HepG2 (cell line): ENCODE results near the gene CROCC. TPM values are rescaled to one million over a fixed set of nuclear protein-coding genes. Genes with fewer than 3 reads are reported as not detected.

Source experiments
- ATAC-seq: fragments of 200-7000 bp; cut with Tn5 transposase; 3 replicates; pipeline ENCODE4 v1.9.1; 2020; ENCODE audit warnings: mild to moderate bottlenecking, moderate library complexity
- BruUV-seq: library from RNA; stranded (reverse); fragments of 400-500 nt; replicated peaks from 2 replicates; lab custom pipeline; 2021; lab: Mats Ljungman, UMichigan
- CTCF ChIA-PET: fragments of 300-600 bp; formaldehyde crosslinking; extraction: SDS; loops from one replicate; lab custom pipeline; 2021; ENCODE audit warnings: low total read pairs, inconsistent platforms, low intra/inter-chr PET ratio; lab: Yijun Ruan, JAX
- POLR2A ChIA-PET: fragments of 350-600 bp; sonication (Branson Sonifier 250); formaldehyde crosslinking; loops from one replicate; lab custom pipeline; 2020; ENCODE audit warnings: antibody characterized with exemption, inconsistent platforms; lab: Yijun Ruan, JAX
- DNase-seq: peaks from one replicate; pipeline ENCODE4 v3.0.0-alpha.2; 2015; ENCODE audit warnings: low spot score
- FAIRE-seq: peaks from 3 replicates; lab custom pipeline; 2011; peaks lifted over from hg19 to GRCh38; lab: Jason Lieb, UNC
- H2AFZ ChIP-seq: one replicate; pipeline ENCODE4 v1.6.1; 2011; ENCODE audit warnings: low read length, inconsistent platforms
- H3K27ac ChIP-seq: fragments of 300-600 bp; 3 replicates; pipeline ENCODE4 v1.8.0; 2011; ENCODE audit warnings: mixed run types, mild to moderate bottlenecking, mixed read lengths, low read length, inconsistent platforms; ENCODE audit not compliant: insufficient read depth; ENCODE audit errors: extremely low read length
- H3K27me3 ChIP-seq, 2 experiments: fragments of 200-600 bp in 1 of 2; 2 replicates in 1 of 2; 3 replicates in 1 of 2; pipeline versions ENCODE4 v1.6.0 to v1.8.0; 2011; ENCODE audit warnings: low read length in 2 of 2, mild to moderate bottlenecking in 2 of 2, moderate library complexity in 2 of 2, inconsistent platforms in 1 of 2; ENCODE audit not compliant: insufficient read depth in 2 of 2, control insufficient read depth in 1 of 2
- H3K36me3 ChIP-seq, 2 experiments: fragments of 200-600 bp in 1 of 2; replicated peaks in 1 of 2; 2 replicates in 1 of 2; 3 replicates in 1 of 2; pipeline versions ENCODE4 v1.5.1 to v1.8.0; 2011; ENCODE audit warnings: low read length in 2 of 2, inconsistent platforms in 1 of 2; ENCODE audit not compliant: insufficient read depth in 2 of 2, control insufficient read depth in 1 of 2
- H3K4me1 ChIP-seq: 2 replicates; pipeline ENCODE4 v1.5.1; 2012; ENCODE audit warnings: low read length, inconsistent platforms; ENCODE audit not compliant: insufficient read depth
- H3K4me2 ChIP-seq: 2 replicates; pipeline ENCODE4 v1.6.0; 2011; ENCODE audit warnings: low read depth, low read length, inconsistent platforms
- H3K4me3 ChIP-seq, 3 experiments: fragments of 200-600 bp in 1 of 3; sonication (generic), shearing (Covaris generic) in 1 of 3; replicated peaks in 1 of 3; 2 replicates each; pipeline ENCODE4 v1.5.1; 2011 to 2016; ENCODE audit warnings: low read length in 3 of 3, inconsistent platforms in 2 of 3, low read depth in 2 of 3, mild to moderate bottlenecking in 2 of 3, control low read depth in 1 of 3, mixed read lengths in 1 of 3; ENCODE audit not compliant: insufficient read depth in 1 of 3
- H3K79me2 ChIP-seq: one replicate; pipeline ENCODE4 v1.6.1; 2011; ENCODE audit warnings: low read length, inconsistent platforms; ENCODE audit not compliant: insufficient read depth
- H3K9ac ChIP-seq: 2 replicates; pipeline ENCODE4 v1.6.0; 2011; ENCODE audit warnings: mild to moderate bottlenecking, low read depth, low read length, inconsistent platforms; ENCODE audit not compliant: insufficient read depth
- H3K9me3 ChIP-seq: 2 replicates; pipeline ENCODE4 v1.5.1; 2012; ENCODE audit warnings: mild to moderate bottlenecking, low read length
- H4K20me1 ChIP-seq: 2 replicates; pipeline ENCODE4 v1.6.0; 2011; ENCODE audit warnings: inconsistent platforms, mild to moderate bottlenecking, low read length, moderate library complexity; ENCODE audit not compliant: insufficient read depth
- ETS1 ChIP-seq: sonication (generic); formaldehyde crosslinking; IDR thresholded peaks from 2 replicates; pipeline ENCODE4 v1.4.0; 2020; ENCODE audit warnings: missing genetic modification reagents
- HDAC2 ChIP-seq: sonication (generic); formaldehyde crosslinking; IDR thresholded peaks from 2 replicates; pipeline ENCODE4 v1.4.0; 2020; ENCODE audit warnings: missing genetic modification reagents
- JDP2 ChIP-seq: sonication (generic); formaldehyde crosslinking; IDR thresholded peaks from 2 replicates; pipeline ENCODE4 v1.8.1; 2022; ENCODE audit warnings: missing genetic modification reagents, borderline replicate concordance
- ZNF121 ChIP-seq: sonication (generic); formaldehyde crosslinking; IDR thresholded peaks from 2 replicates; pipeline ENCODE4 v1.5.0; 2020; ENCODE audit warnings: mild to moderate bottlenecking, missing genetic modification reagents
- WGBS: methylation state at CpG from one replicate; pipeline ENCODE4 v1.1.6; 2017; ENCODE audit warnings: low lambda C conversion rate; 5-methylcytosine and 5-hydroxymethylcytosine counted together
- in situ Hi-C: cut with HindIII; loops from 2 replicates; pipeline ENCODE4 v1.10.0; 2017; ENCODE audit warnings: low pct_unique_long_range_greater_than_20kb; ENCODE audit not compliant: extremely low pct_ligation_motif_present
- intact Hi-C: fragments of 100-400 bp; cut with micrococcal nuclease; formaldehyde crosslinking; loops from one replicate; pipeline ENCODE4 v1.10.0; 2022; ENCODE audit not compliant: unreplicated experiment
- polyA plus RNA-seq, 8 experiments: library from polyadenylated mRNA; depleted of rRNA in 3 of 8; stranded (reverse) in 7 of 8; unstranded in 1 of 8; fragments of >200 nt; fragmentation: Illumina TruSeq in 4 of 8; extraction: Trizol in 4 of 8; gene quantifications; 2 replicates each; pipeline versions ENCODE4 v1.2.1 to v1.2.3, GENCODE V29; 2011 to 2016; ENCODE audit warnings: low read depth in 4 of 8, missing spikeins in 1 of 8, mixed read lengths in 1 of 8; ENCODE audit not compliant: insufficient read depth in 1 of 8
- total RNA-seq, 5 experiments: library from RNA; depleted of rRNA; stranded (reverse); fragments of >200 nt; fragmentation: Illumina TruSeq; extraction: Trizol; gene quantifications; 2 replicates each; pipeline ENCODE4 v1.2.3, GENCODE V29; 2016; ENCODE audit warnings: low read depth in 1 of 5
- TF ChIP-seq, protein P1 (sequence below): IDR thresholded peaks from 2 replicates; pipeline ENCODE4 v1.6.1; 2016; ENCODE audit warnings: missing compliant biosample characterization, missing genetic modification reagents, borderline replicate concordance

CROCC gene
- total and polyA plus RNA-seq, 2 of the 13 experiments (the other 11 are each of a cell fraction or from before 2014, with no cell fraction given) = 7.8 to 15.5 TPM

GRCh38 chr1:16927256-16927655 is 5.5 kb downstream of the CROCC start:
- CTCF ChIA-PET = no interaction called here
- no peaks in the 10 kb centered on the region for H3K36me3 ChIP-seq
- no peak overlapping the region for H3K9ac ChIP-seq
- H3K79me2 ChIP-seq = no peaks in the 10 kb centered on the region
- DNase-seq = no peak
- in situ Hi-C loops = no loop called here
- no peak overlapping the region for H2AFZ ChIP-seq
- H3K27ac ChIP-seq = no peak overlapping the region
- no peak overlapping the region for H3K4me2 ChIP-seq
- no peaks in the 10 kb centered on the region for H4K20me1 ChIP-seq
- BruUV-seq = no TSS peak
- no peaks in the 10 kb centered on the region; a peak in 1 of 5 replicates for H3K27me3 ChIP-seq
- H3K4me1 ChIP-seq = no peaks in the 10 kb centered on the region
- TF ChIP-seq ZNF121 (CRISPR knock-in tag) = no peak
- no peak for TF ChIP-seq ETS1 (CRISPR knock-in tag)
- TF ChIP-seq HDAC2 (CRISPR knock-in tag) = no peak
- no peak for TF ChIP-seq JDP2 (CRISPR knock-in tag)
- TF ChIP-seq, protein P1, sequence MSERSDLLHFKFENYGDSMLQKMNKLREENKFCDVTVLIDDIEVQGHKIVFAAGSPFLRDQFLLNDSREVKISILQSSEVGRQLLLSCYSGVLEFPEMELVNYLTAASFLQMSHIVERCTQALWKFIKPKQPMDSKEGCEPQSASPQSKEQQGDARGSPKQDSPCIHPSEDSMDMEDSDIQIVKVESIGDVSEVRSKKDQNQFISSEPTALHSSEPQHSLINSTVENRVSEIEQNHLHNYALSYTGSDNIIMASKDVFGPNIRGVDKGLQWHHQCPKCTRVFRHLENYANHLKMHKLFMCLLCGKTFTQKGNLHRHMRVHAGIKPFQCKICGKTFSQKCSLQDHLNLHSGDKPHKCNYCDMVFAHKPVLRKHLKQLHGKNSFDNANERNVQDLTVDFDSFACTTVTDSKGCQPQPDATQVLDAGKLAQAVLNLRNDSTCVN (CRISPR knock-in tag) = no peak
- TF ChIP-seq, all 625 proteins: peak for 0
- Histone ChIP-seq H3K9me3 (no peaks in the 10 kb centered on the region), H3K4me3 (no peak overlapping the region)
- intact Hi-C loops = no loop called here
- no peak for FAIRE-seq
- ATAC-seq = no peak
- POLR2A ChIA-PET = no interaction called here
- 78% methylated on average over 10 of the region's 14 CpGs for WGBS
